ENCODE data around the gene GARIN3. TPM values are rescaled to one million over a fixed set of nuclear protein-coding genes. Genes with fewer than 3 reads are reported as not detected.

GARIN3 gene
- total RNA-seq, 2 experiments from 2014 or later = not detected

GRCh38 chr5:157214861-157215513 lies 48.9 kb upstream of the GARIN3 start:
- Mint-ChIP-seq H3K27me3 (no peaks in the 10 kb centered on the region), H3K27ac (peak overlapping the region; percentile 80), H3K4me1 (ENCODE audit: low read depth) (peaks cover 99% of the 10 kb centered on the region), H3K36me3 (ENCODE audit: low read depth) (peaks cover 100% of the 10 kb centered on the region), H3K4me3 (peak overlapping the region; percentile 45), H3K9me3 (no peaks in the 10 kb centered on the region)
- Histone ChIP-seq H3K4me1 (ENCODE audit: insufficient read depth, low read length) (peaks cover 95% of the 10 kb centered on the region), H3K36me3 (ENCODE audit: insufficient read depth, low read length) (peaks cover 95% of the 10 kb centered on the region), H3K27ac (ENCODE audit: low read depth in 1 of 2, low read length in 2 of 2) (peak overlapping the region; percentile 75 to 81), H3K4me3 (ENCODE audit: low read length) (peak overlapping the region; percentile 19), H3K27me3 (ENCODE audit: control insufficient read depth in 1 of 2, insufficient read depth in 2 of 2, low read length in 2 of 2) (no peaks in the 10 kb centered on the region), H3K9me3 (ENCODE audit: control insufficient read depth in 1 of 2, insufficient read depth in 1 of 2, low read length in 2 of 2) (no peaks in the 10 kb centered on the region)
- CTCF ChIA-PET = interaction anchor here (1.3 to 1.7 kb wide), 2 partner anchors 10 to 12 kb away, joined by 4 to 5 read pairs; no protein-coding TSS in a partner anchor
- DNase-seq (peak in 4 of 14 experiments; percentile 46 to 81 (median 74)), ATAC-seq (ENCODE audit: poor library complexity) (peak; percentile 53)
- POLR2A ChIA-PET = interaction anchor here (1.0 to 9.5 kb wide), 15 partner anchors 9 to 89 kb away, joined by 3 to 121 read pairs (median 4); partner anchors contain the start of genes ITK and MED7
- intact Hi-C loops (cut with DNase I, micrococcal nuclease) = no loop called here
- TF ChIP-seq, protein P1, sequence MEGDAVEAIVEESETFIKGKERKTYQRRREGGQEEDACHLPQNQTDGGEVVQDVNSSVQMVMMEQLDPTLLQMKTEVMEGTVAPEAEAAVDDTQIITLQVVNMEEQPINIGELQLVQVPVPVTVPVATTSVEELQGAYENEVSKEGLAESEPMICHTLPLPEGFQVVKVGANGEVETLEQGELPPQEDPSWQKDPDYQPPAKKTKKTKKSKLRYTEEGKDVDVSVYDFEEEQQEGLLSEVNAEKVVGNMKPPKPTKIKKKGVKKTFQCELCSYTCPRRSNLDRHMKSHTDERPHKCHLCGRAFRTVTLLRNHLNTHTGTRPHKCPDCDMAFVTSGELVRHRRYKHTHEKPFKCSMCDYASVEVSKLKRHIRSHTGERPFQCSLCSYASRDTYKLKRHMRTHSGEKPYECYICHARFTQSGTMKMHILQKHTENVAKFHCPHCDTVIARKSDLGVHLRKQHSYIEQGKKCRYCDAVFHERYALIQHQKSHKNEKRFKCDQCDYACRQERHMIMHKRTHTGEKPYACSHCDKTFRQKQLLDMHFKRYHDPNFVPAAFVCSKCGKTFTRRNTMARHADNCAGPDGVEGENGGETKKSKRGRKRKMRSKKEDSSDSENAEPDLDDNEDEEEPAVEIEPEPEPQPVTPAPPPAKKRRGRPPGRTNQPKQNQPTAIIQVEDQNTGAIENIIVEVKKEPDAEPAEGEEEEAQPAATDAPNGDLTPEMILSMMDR (IDR thresholded peaks at IDR 0.05) = no peak

DNA sequence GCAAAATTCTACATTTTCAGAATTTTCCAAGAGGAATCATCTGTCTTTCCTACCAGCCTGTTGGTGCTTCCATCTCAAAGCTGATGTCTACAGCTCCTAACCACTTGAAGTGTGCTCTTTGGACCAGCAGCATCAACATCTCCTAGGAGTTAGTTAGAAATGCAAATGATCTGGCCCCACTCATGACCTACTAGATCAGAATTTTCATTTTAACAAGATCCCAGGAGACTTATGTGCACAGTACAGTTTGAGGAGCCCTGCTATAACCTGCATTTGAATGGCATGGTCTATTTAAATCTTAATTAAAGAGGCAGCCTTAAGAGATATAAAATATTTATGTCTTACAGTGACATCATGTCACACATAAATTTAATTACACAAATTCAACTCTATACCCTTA lies 48.4 kb upstream of the GARIN3 start:
- H3K4me1 Mint-ChIP-seq (ENCODE audit: low read depth) = peaks cover 97% of the 10 kb centered on the region
- peaks cover 95% of the 10 kb centered on the region for H3K4me1 ChIP-seq (ENCODE audit: insufficient read depth, low read length)
- intact Hi-C loops (cut with DNase I, micrococcal nuclease) = no loop called here
- H3K36me3 ChIP-seq (ENCODE audit: insufficient read depth, low read length) = peaks cover 94% of the 10 kb centered on the region
- H3K4me3 Mint-ChIP-seq = no peak overlapping the region
- no peaks in the 10 kb centered on the region for H3K27me3 Mint-ChIP-seq
- no peak overlapping the region for H3K4me3 ChIP-seq (ENCODE audit: low read length)
- H3K9me3 Mint-ChIP-seq = no peaks in the 10 kb centered on the region
- DNase-seq (no peak), ATAC-seq (ENCODE audit: poor library complexity) (no peak)
- H3K9me3 ChIP-seq (ENCODE audit: control insufficient read depth in 1 of 2, insufficient read depth in 1 of 2, low read length in 2 of 2) = no peaks in the 10 kb centered on the region
- H3K27ac ChIP-seq (ENCODE audit: low read depth in 1 of 2, low read length in 2 of 2) = peak overlapping the region; percentile 75 to 81
- H3K36me3 Mint-ChIP-seq (ENCODE audit: low read depth) = peaks cover 100% of the 10 kb centered on the region
- H3K27me3 ChIP-seq (ENCODE audit: control insufficient read depth in 1 of 2, insufficient read depth in 2 of 2, low read length in 2 of 2) = no peaks in the 10 kb centered on the region
- peak overlapping the region; percentile 80 for H3K27ac Mint-ChIP-seq
- POLR2A ChIA-PET = interaction anchor here (0.8 to 9.5 kb wide), 8 partner anchors 8 to 89 kb away, joined by 3 to 121 read pairs (median 4); partner anchors contain the start of gene ITK
- TF ChIP-seq, protein P1 (IDR thresholded peaks at IDR 0.05) = no peak
- CTCF ChIA-PET = interaction anchor here (1.3 to 1.7 kb wide), 2 partner anchors 10 to 11 kb away, joined by 4 to 5 read pairs; no protein-coding TSS in a partner anchor

GRCh38 chr5:157213527-157214243 lies 47.6 kb upstream of the GARIN3 start:
- peak overlapping the region; percentile 80 for H3K27ac Mint-ChIP-seq
- DNase-seq (peak in 2 of 14 experiments; percentile 43 to 57), ATAC-seq (ENCODE audit: poor library complexity) (no peak)
- H3K36me3 Mint-ChIP-seq (ENCODE audit: low read depth) = peaks cover 99% of the 10 kb centered on the region
- no peaks in the 10 kb centered on the region for H3K9me3 ChIP-seq (ENCODE audit: control insufficient read depth in 1 of 2, insufficient read depth in 1 of 2, low read length in 2 of 2)
- peak overlapping the region; percentile 26 for H3K4me3 Mint-ChIP-seq
- no peaks in the 10 kb centered on the region for H3K27me3 Mint-ChIP-seq
- H3K4me1 ChIP-seq (ENCODE audit: insufficient read depth, low read length) = peaks cover 95% of the 10 kb centered on the region
- ChIA-PET POLR2A (interaction anchor here (0.7 to 9.5 kb wide), 5 partner anchors 7 to 31 kb away, joined by 3 to 121 read pairs (median 4); no protein-coding TSS in a partner anchor), CTCF (interaction anchor here (1.7 kb wide), 1 partner anchor 9 kb away, joined by 5 read pairs; no protein-coding TSS in a partner anchor)
- H3K4me1 Mint-ChIP-seq (ENCODE audit: low read depth) = peaks cover 96% of the 10 kb centered on the region
- peak overlapping the region; percentile 75 to 81 for H3K27ac ChIP-seq (ENCODE audit: low read depth in 1 of 2, low read length in 2 of 2)
- intact Hi-C loops (cut with DNase I, micrococcal nuclease) = loop anchor here in 1 of 2 experiments (2.0 kb wide), 1 partner anchor 65 kb away; no protein-coding TSS in a partner anchor
- peaks cover 95% of the 10 kb centered on the region for H3K36me3 ChIP-seq (ENCODE audit: insufficient read depth, low read length)
- TF ChIP-seq, protein P1 (IDR thresholded peaks at IDR 0.05) = no peak
- no peaks in the 10 kb centered on the region for H3K9me3 Mint-ChIP-seq
- H3K27me3 ChIP-seq (ENCODE audit: control insufficient read depth in 1 of 2, insufficient read depth in 2 of 2, low read length in 2 of 2) = no peaks in the 10 kb centered on the region
- no peak overlapping the region for H3K4me3 ChIP-seq (ENCODE audit: low read length)

Data from CD4-positive, alpha-beta T cell (primary cell).